ENCODE results near the gene C11orf68. TPM values are rescaled to one million over a fixed set of nuclear protein-coding genes. Genes with fewer than 3 reads are reported as not detected.

C11orf68 gene
- total RNA-seq, 4 donors from 2014 or later: 20.8 to 30.7 (median 23.9) TPM

DNA sequence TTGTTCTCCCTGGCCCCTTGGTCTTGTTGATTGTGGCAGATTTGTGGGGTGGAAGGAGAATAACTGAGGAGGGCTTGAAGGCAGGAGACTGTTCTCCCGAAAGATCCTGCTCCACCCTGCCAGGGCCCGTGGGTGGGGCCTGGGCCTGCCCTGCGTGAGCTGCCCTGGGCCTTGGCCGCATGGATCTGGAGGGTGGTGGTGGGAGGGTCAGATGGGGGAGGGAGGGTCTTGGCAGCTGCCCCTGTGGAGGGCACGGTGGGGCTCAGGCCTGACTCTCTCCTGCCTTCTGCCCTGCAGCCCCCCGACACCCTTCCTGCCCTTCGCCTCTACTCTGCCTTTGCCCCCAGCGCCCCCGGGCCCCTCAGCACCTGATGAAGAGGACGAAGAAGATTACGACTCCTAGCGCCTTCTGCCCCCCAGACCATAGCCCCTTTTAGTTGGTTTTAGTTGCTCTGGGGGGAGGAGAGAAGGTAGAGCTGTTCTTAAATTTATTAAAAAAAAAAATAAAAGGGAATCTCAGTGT lies 2.2 kb upstream of the C11orf68 start:
- in situ Hi-C loops (cut with MboI; ENCODE audit: low sequenced_read_pairs in 4 of 4): no loop called here
- no peaks in the 10 kb centered on the region for H3K9me3 ChIP-seq

GRCh38 chr11:65920372-65920802 lies 1.5 kb upstream of the C11orf68 start:
- Histone ChIP-seq H3K9me3 (no peaks in the 10 kb centered on the region), H3K4me1 (peaks cover 37 to 40% of the 10 kb centered on the region in 2 donors), H3K36me3 (peaks cover 0 to 26% of the 10 kb centered on the region in 2 donors), H3K4me3 (peak overlapping the region; percentile 77 to 93 (median 84)), H3K27me3 (no peaks in the 10 kb centered on the region), H3K27ac (peak overlapping the region in 2 of 4 donors; percentile 80 to 89)
- ATAC-seq (no peak), DNase-seq (no peak)
- intact Hi-C loops (cut with DNase I; ENCODE audit: low total_unique reads) (no loop called here), in situ Hi-C loops (cut with MboI; ENCODE audit: low sequenced_read_pairs in 4 of 4) (no loop called here)
- TF ChIP-seq POLR2A (IDR thresholded peaks at IDR 0.05) (no peak), CTCF (IDR thresholded peaks at IDR 0.05 in 4 of 5, conservative IDR thresholded peaks at IDR 0.05 in 1 of 5) (no peak)

More for the DNA sequence above, 2.2 kb upstream of the C11orf68 start:
- Histone ChIP-seq H3K27ac (no peak overlapping the region), H3K36me3 (peaks cover 0 to 26% of the 10 kb centered on the region in 2 donors), H3K27me3 (no peaks in the 10 kb centered on the region), H3K4me3 (no peak overlapping the region), H3K4me1 (peaks cover 30 to 35% of the 10 kb centered on the region in 2 donors)
- no peak for ATAC-seq
- no peak for TF ChIP-seq CTCF (IDR thresholded peaks at IDR 0.05 in 4 of 5, conservative IDR thresholded peaks at IDR 0.05 in 1 of 5)
- no peak for TF ChIP-seq POLR2A (IDR thresholded peaks at IDR 0.05)
- no peak for DNase-seq
- intact Hi-C loops (cut with DNase I; ENCODE audit: low total_unique reads): no loop called here

GRCh38 chr11:65919573-65920371 lies 910 bp upstream of the C11orf68 start:
- Histone ChIP-seq H3K27me3 (no peaks in the 10 kb centered on the region), H3K36me3 (peaks cover 0 to 26% of the 10 kb centered on the region in 2 donors), H3K27ac (peak overlapping the region; percentile 80 to 93 (median 86)), H3K4me3 (peak overlapping the region; percentile 77 to 93 (median 84)), H3K4me1 (peaks cover 43 to 46% of the 10 kb centered on the region in 2 donors), H3K9me3 (no peaks in the 10 kb centered on the region)
- in situ Hi-C loops (cut with MboI; ENCODE audit: low sequenced_read_pairs in 4 of 4): no loop called here
- peak in 1 of 2 donors; percentile 23 for DNase-seq
- ATAC-seq: peak; percentile 13 to 22
- intact Hi-C loops (cut with DNase I; ENCODE audit: low total_unique reads): loop anchor here (1.0 to 10.0 kb wide), 12 partner anchors 31 to 907 kb away; partner anchors contain the start of genes ARL2, BANF1, EIF1AD and FIBP
- TF ChIP-seq CTCF (IDR thresholded peaks at IDR 0.05 in 4 of 5, conservative IDR thresholded peaks at IDR 0.05 in 1 of 5) (no peak), POLR2A (IDR thresholded peaks at IDR 0.05) (no peak)

DNA sequence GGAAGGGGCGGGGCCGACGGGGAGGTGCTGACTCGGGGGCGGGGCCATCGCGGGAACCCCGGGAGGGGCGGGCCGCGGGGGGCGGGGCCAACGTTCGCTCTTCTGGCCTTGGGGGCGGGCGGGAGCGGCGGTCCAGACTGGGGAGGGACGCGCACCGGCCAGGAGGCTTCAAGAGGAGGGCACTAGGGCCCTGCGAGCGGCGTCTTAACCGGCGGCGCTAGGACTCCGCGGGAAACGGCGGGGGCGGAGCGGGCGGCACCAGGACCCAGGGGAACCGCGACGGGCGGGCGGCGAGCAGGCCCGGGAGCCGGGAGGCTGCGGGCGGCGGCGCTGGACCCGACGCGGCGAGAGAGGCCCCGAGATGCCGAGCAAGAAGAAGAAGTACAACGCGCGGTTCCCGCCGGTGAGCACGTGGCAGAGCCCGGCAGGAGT lies 295 bp upstream of the C11orf68 start, which contains the start of gene DRAP1:
Gene DRAP1, plus strand, starts transcription at position 286 of the 432 bp plus-strand sequence. Its CDS starts 76 bp downstream, at position 362.
- H3K9me3 ChIP-seq: no peaks in the 10 kb centered on the region
- peak within 1 kb of the TSS; percentile 86 to 98 (median 94) for H3K27ac ChIP-seq
- intact Hi-C loops (cut with DNase I; ENCODE audit: low total_unique reads) (loop anchor here (1.0 to 10.0 kb wide), 12 partner anchors 31 to 907 kb away; partner anchors contain the start of genes ARL2, BANF1, EIF1AD and FIBP), in situ Hi-C loops (cut with MboI; ENCODE audit: low sequenced_read_pairs in 4 of 4) (no loop called here)
- peaks cover 47 to 49% of the 10 kb centered on the region in 2 donors for H3K4me1 ChIP-seq
- ATAC-seq: peak; percentile 66 to 75
- TF ChIP-seq CTCF (IDR thresholded peaks at IDR 0.05 in 4 of 5, conservative IDR thresholded peaks at IDR 0.05 in 1 of 5) (peak in 3 of 5 experiments; percentile 9 to 46 (median 37)), POLR2A (IDR thresholded peaks at IDR 0.05) (peak; percentile 83 to 84)
- peak; percentile 99 for DNase-seq
- H3K27me3 ChIP-seq: no peaks in the 10 kb centered on the region
- peaks cover 0 to 26% of the 10 kb centered on the region in 2 donors for H3K36me3 ChIP-seq
- peak within 1 kb of the TSS; percentile 77 to 95 (median 92) for H3K4me3 ChIP-seq
